Panc1 (cell line): Measurements from ENCODE around the gene CIC. TPM values are rescaled to one million over a fixed set of nuclear protein-coding genes. Genes with fewer than 3 reads are reported as not detected.

ENCODE experiments used
- ATAC-seq: fragments of 200-7000 bp; cut with Tn5 transposase; 2 replicates; pipeline ENCODE4 v1.9.1; 2020; ENCODE audit warnings: mild to moderate bottlenecking, moderate library complexity
- BruUV-seq: library from RNA; stranded (reverse); fragments of 400-500 nt; replicated peaks from 2 replicates; lab custom pipeline; 2021; lab: Mats Ljungman, UMichigan
- CTCF ChIA-PET: fragments of 300-600 bp; sonication (Branson Sonifier 250); formaldehyde crosslinking; loops from one replicate; lab custom pipeline; 2022; ENCODE audit warnings: antibody characterized with exemption; lab: Charles Lee
- POLR2A ChIA-PET: fragments of 300-600 bp; sonication (Branson Sonifier 250); formaldehyde crosslinking; loops from one replicate; lab custom pipeline; 2022; ENCODE audit warnings: antibody characterized with exemption; lab: Charles Lee
- DNase-seq: peaks from one replicate; pipeline ENCODE4 v3.0.0-alpha.2; 2010; ENCODE audit warnings: low read depth, low spot score
- H3K27ac ChIP-seq: 2 replicates; pipeline ENCODE4 v1.5.1; 2011; ENCODE audit warnings: mild to moderate bottlenecking, low read length, inconsistent platforms
- H3K27me3 ChIP-seq: fragments of 200-500 bp; sonication (Bioruptor generic); 2 replicates; pipeline ENCODE4 v1.6.0; 2014; ENCODE audit warnings: low read length, inconsistent platforms; ENCODE audit not compliant: control insufficient read depth, insufficient read depth
- H3K36me3 ChIP-seq: fragments of 200-500 bp; sonication (Bioruptor generic); 2 replicates; pipeline ENCODE4 v1.5.1; 2014; ENCODE audit warnings: inconsistent platforms, mild to moderate bottlenecking, low read length, moderate library complexity; ENCODE audit not compliant: control insufficient read depth, insufficient read depth
- H3K4me1 ChIP-seq: 2 replicates; pipeline ENCODE4 v1.5.1; 2011; ENCODE audit warnings: inconsistent platforms, mild to moderate bottlenecking, low read length, moderate library complexity; ENCODE audit not compliant: control insufficient read depth, insufficient read depth
- H3K4me3 ChIP-seq, 2 experiments: 2 replicates each; pipeline ENCODE4 v1.5.1; 2011 to 2012; ENCODE audit warnings: low read depth in 2 of 2, low read length in 2 of 2, mild to moderate bottlenecking in 2 of 2, inconsistent platforms in 1 of 2, moderate library complexity in 1 of 2
- H3K9me3 ChIP-seq: fragments of 200-500 bp; sonication (Bioruptor generic); 2 replicates; pipeline ENCODE4 v1.5.1; 2014; ENCODE audit warnings: low read depth, mild to moderate bottlenecking, inconsistent platforms, low read length, moderate library complexity; ENCODE audit not compliant: control insufficient read depth, insufficient read depth
- POLR2AphosphoS5 ChIP-seq: IDR thresholded peaks from 2 replicates; pipeline ENCODE4 v1.6.1; 2012; ENCODE audit warnings: mild to moderate bottlenecking, low read depth, low read length, moderate library complexity
- SIN3A ChIP-seq: IDR thresholded peaks from 2 replicates; pipeline ENCODE4 v1.6.1; 2012; ENCODE audit warnings: low read depth, mild to moderate bottlenecking, low read length, moderate library complexity, borderline replicate concordance; ENCODE audit not compliant: insufficient read depth
- TCF7L2 ChIP-seq: IDR thresholded peaks from 2 replicates; pipeline ENCODE4 v1.6.1; 2011; ENCODE audit warnings: mild to moderate bottlenecking, low read depth, low read length, inconsistent platforms
- in situ Hi-C: cut with HindIII; loops from 2 replicates; pipeline ENCODE4 v1.10.0; 2016; ENCODE audit warnings: low sequenced_read_pairs, low pct_unique_long_range_greater_than_20kb
- intact Hi-C: fragments of 100-400 bp; cut with micrococcal nuclease; formaldehyde crosslinking; loops from one replicate; pipeline ENCODE4 v1.10.0; 2022; ENCODE audit not compliant: unreplicated experiment
- total RNA-seq: library from RNA; stranded (reverse); gene quantifications from one replicate; pipeline ENCODE4 v1.2.1, GENCODE V29; 2021; ENCODE audit not compliant: unreplicated experiment
- TF ChIP-seq, protein P1 (sequence below): fragments of 450-650 bp; IDR thresholded peaks from 2 replicates; pipeline ENCODE4 v1.5.1; 2017; ENCODE audit warnings: mild to moderate bottlenecking
- TF ChIP-seq, protein P2 (sequence below), 2 experiments: IDR thresholded peaks; 2 replicates each; pipeline ENCODE4 v1.6.1; 2011 to 2012; ENCODE audit warnings: low read depth in 2 of 2, control low read depth in 1 of 2, low read length in 1 of 2, mild to moderate bottlenecking in 1 of 2, moderate library complexity in 1 of 2; ENCODE audit not compliant: insufficient read depth in 1 of 2

The CIC gene
- total RNA-seq, 1 experiment from 2014 or later, result 67.4 TPM

DNA sequence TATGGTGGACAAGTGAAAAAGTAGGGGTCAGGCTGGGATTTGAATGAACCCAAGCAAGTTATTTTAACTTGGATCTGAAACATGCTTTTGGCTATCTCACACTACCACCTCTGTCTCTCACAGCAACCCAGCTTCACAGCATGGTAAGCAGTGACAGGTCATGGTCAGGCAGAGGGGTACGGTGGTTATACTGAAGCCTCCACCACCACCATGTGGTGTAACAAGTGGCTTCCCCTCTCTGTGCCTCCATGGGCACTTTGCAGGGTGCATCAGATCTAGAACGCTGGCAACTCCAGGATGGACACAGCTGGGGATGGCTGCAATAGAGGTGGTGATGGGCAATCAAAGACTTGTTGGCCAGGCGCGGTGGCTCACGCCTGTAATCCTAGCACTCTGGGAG is 43.3 kb downstream of the CIC start:
- no peaks in the 10 kb centered on the region for H3K4me1 ChIP-seq
- in situ Hi-C loops, result no loop called here
- H3K4me3 ChIP-seq, result no peak overlapping the region
- BruUV-seq, result no TSS peak
- ATAC-seq (no peak), DNase-seq (no peak)
- H3K36me3 ChIP-seq, result no peaks in the 10 kb centered on the region
- no peaks in the 10 kb centered on the region for H3K27me3 ChIP-seq
- no peak for TF ChIP-seq SIN3A
- TF ChIP-seq POLR2AphosphoS5, result no peak
- H3K27ac ChIP-seq, result no peak overlapping the region
- CTCF ChIA-PET, result interaction anchor here (0.7 kb wide), 1 partner anchor 65 kb away, joined by 3 read pairs; no protein-coding TSS in a partner anchor
- POLR2A ChIA-PET, result no interaction called here
- intact Hi-C loops, result no loop called here
- H3K9me3 ChIP-seq, result no peaks in the 10 kb centered on the region

DNA sequence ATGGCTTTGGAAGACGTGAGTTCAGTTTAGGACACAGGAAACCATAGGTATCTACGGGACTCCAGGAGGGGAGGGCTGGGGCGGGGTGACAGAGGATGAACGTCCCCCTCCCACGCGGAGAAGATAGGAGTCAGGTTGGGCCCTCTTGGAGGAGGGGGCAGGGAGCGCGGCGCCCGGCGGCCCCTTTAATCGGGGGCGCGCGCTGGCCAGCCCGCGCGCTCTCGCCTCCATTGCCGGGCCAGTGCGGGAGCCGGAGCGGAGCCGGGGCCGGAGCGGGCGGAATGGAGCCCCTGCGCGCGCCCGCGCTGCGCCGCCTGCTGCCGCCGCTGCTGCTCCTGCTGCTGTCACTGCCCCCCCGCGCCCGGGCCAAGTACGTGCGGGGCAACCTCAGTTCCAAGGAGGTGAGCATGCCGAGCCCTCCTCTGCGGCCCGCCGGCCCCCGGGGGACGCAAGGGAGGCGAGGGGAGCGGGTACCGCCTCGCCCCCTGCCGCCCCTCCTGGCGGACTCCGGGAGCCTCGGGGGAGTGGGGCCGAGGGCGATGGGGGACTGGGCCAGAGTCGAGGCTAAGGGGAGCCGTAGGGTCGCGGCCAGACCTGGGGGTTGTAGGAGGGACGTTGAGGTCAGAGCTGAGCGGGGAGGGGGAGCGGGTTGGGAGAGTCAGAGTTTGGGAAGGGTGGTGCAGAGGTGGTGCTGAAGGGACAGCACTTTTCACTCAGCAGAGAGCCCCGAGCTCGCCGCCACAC is 44.2 kb downstream of the CIC start, which contains the start of gene TMEM145:
TMEM145 (plus strand) TSS at position 214 of the 744 bp plus-strand sequence; CDS start at position 282, 68 bp downstream.
- Histone ChIP-seq H3K9me3 (no peaks in the 10 kb centered on the region), H3K4me3 (peak within 1 kb of the TSS; percentile 44 to 48), H3K4me1 (no peaks in the 10 kb centered on the region), H3K36me3 (no peaks in the 10 kb centered on the region), H3K27ac (no peak within 1 kb of the TSS), H3K27me3 (no peaks in the 10 kb centered on the region)
- BruUV-seq, result no TSS peak
- ChIA-PET POLR2A (interaction anchor here (0.5 kb wide), 1 partner anchor 8 kb away, joined by 9 read pairs; no protein-coding TSS in a partner anchor), CTCF (no interaction called here)
- TF ChIP-seq, protein P1, sequence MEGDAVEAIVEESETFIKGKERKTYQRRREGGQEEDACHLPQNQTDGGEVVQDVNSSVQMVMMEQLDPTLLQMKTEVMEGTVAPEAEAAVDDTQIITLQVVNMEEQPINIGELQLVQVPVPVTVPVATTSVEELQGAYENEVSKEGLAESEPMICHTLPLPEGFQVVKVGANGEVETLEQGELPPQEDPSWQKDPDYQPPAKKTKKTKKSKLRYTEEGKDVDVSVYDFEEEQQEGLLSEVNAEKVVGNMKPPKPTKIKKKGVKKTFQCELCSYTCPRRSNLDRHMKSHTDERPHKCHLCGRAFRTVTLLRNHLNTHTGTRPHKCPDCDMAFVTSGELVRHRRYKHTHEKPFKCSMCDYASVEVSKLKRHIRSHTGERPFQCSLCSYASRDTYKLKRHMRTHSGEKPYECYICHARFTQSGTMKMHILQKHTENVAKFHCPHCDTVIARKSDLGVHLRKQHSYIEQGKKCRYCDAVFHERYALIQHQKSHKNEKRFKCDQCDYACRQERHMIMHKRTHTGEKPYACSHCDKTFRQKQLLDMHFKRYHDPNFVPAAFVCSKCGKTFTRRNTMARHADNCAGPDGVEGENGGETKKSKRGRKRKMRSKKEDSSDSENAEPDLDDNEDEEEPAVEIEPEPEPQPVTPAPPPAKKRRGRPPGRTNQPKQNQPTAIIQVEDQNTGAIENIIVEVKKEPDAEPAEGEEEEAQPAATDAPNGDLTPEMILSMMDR, result no peak; the same call in 1 of the 2 replicates
- TF ChIP-seq, protein P2, sequence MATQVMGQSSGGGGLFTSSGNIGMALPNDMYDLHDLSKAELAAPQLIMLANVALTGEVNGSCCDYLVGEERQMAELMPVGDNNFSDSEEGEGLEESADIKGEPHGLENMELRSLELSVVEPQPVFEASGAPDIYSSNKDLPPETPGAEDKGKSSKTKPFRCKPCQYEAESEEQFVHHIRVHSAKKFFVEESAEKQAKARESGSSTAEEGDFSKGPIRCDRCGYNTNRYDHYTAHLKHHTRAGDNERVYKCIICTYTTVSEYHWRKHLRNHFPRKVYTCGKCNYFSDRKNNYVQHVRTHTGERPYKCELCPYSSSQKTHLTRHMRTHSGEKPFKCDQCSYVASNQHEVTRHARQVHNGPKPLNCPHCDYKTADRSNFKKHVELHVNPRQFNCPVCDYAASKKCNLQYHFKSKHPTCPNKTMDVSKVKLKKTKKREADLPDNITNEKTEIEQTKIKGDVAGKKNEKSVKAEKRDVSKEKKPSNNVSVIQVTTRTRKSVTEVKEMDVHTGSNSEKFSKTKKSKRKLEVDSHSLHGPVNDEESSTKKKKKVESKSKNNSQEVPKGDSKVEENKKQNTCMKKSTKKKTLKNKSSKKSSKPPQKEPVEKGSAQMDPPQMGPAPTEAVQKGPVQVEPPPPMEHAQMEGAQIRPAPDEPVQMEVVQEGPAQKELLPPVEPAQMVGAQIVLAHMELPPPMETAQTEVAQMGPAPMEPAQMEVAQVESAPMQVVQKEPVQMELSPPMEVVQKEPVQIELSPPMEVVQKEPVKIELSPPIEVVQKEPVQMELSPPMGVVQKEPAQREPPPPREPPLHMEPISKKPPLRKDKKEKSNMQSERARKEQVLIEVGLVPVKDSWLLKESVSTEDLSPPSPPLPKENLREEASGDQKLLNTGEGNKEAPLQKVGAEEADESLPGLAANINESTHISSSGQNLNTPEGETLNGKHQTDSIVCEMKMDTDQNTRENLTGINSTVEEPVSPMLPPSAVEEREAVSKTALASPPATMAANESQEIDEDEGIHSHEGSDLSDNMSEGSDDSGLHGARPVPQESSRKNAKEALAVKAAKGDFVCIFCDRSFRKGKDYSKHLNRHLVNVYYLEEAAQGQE (IDR thresholded peaks at IDR 0.05; ENCODE audit: insufficient read depth in 1 of 2, low read depth in 2 of 2, low read length in 1 of 2), result peak; percentile 85 to 92
- TF ChIP-seq POLR2AphosphoS5, result no peak
- TF ChIP-seq SIN3A, result 0 out of 2 replicates have a peak, but pooled peaks have one; percentile 33
- TF ChIP-seq TCF7L2, result no peak
- DNase-seq (no peak), ATAC-seq (peak; percentile 78)
- in situ Hi-C loops, result no loop called here
- intact Hi-C loops, result no loop called here
